Parietal lobe (tissue), 1 donor: ENCODE results near the gene DPH2. TPM values are rescaled to one million over a fixed set of nuclear protein-coding genes. Genes with fewer than 3 reads are reported as not detected.

Source experiments
- total RNA-seq: library from RNA; depleted of rRNA; stranded (reverse); fragments of >200 nt; gene quantifications from one replicate; pipeline ENCODE4 v1.2.3, GENCODE V29; 2014

The DPH2 gene
- total RNA-seq = 18.8 TPM

GRCh38 chr1:43969746-43970466 lies at the start of gene DPH2:
DPH2 (plus strand) TSS chr1:43970010; CDS start chr1:43970176, 166 bp downstream.

GRCh38 chr1:43933386-43934100 lies 36.3 kb upstream of the DPH2 start, which contains the start of gene ARTN:
ARTN (plus strand) TSS chr1:43933801; CDS start chr1:43935657, 1,856 bp downstream.

GRCh38 chr1:43946236-43947060 lies 23.4 kb upstream of the DPH2 start, which contains the start of gene IPO13:
IPO13 (plus strand) TSS chr1:43946950; CDS start chr1:43947601, 651 bp downstream.

GRCh38 chr1:43974443-43975248 lies 4.8 kb downstream of the DPH2 start, which contains the start of gene ATP6V0B:
ATP6V0B (plus strand) TSS chr1:43974960; CDS start chr1:43975041, 81 bp downstream.

GRCh38 chr1:43978551-43979260 lies 8.9 kb downstream of the DPH2 start, which contains the start of gene B4GALT2:
B4GALT2 (plus strand) TSS chr1:43979210; CDS start chr1:43981161, 1,951 bp downstream.

GRCh38 chr1:43991476-43992231 lies 21.8 kb downstream of the DPH2 start, which contains the start of gene CCDC24:
CCDC24 (plus strand) TSS chr1:43991599; CDS start chr1:43991879, 280 bp downstream.

Other genes with a start within 250 kb of the DPH2 start
- 0.31 TPM for gene ARTN, start 36.2 kb upstream of the DPH2 start, total RNA-seq
- gene IPO13, start 23.1 kb upstream of the DPH2 start, total RNA-seq = 23.5 TPM
- gene ATP6V0B, start 5.0 kb downstream of the DPH2 start, total RNA-seq = 126 TPM
- 82.0 TPM for gene B4GALT2, start 9.2 kb downstream of the DPH2 start, total RNA-seq
- gene CCDC24, start 21.6 kb downstream of the DPH2 start, total RNA-seq = 7.8 TPM
- gene SLC6A9, start 61.5 kb downstream of the DPH2 start, total RNA-seq = 5.9 TPM
- gene KLF17, start 148.8 kb downstream of the DPH2 start, total RNA-seq = not detected
- not detected for gene KLF18, start 171.6 kb downstream of the DPH2 start, total RNA-seq
- 50.7 TPM for gene DMAP1, start 243.5 kb downstream of the DPH2 start, total RNA-seq